Stimulated activated CD8-positive, alpha-beta memory T cell treated with anti-CD3 and anti-CD28 coated beads, Interleukin-12 subunit alpha, Interleukin-12 subunit beta, amount 100 ng/mL, for 1 hour (primary cell): ENCODE data around the gene KLHL29.

ENCODE experiments used
- DNase-seq: peaks from one replicate; pipeline ENCODE4 v3.0.0-alpha.2; 2020; ENCODE audit warnings: low read depth

KLHL29 gene

GRCh38 chr2:23695890-23696751 lies 311.1 kb downstream of the KLHL29 start:
- no peak for DNase-seq

DNA sequence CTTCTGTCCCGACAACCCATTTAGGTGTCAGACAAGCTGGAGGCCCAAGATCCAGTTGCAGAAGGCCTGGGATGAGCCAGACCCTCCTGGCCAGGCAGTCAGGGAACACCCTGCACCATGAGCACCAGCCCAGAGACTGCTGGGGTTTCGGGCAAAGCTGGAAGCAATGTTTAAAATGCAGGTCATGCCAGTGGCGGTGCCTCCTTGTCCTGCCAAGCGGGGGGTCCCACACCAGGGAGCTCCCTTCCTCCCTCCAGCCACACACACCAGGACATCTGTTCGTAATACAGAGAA lies 311.7 kb downstream of the KLHL29 start:
- no peak for DNase-seq

DNA sequence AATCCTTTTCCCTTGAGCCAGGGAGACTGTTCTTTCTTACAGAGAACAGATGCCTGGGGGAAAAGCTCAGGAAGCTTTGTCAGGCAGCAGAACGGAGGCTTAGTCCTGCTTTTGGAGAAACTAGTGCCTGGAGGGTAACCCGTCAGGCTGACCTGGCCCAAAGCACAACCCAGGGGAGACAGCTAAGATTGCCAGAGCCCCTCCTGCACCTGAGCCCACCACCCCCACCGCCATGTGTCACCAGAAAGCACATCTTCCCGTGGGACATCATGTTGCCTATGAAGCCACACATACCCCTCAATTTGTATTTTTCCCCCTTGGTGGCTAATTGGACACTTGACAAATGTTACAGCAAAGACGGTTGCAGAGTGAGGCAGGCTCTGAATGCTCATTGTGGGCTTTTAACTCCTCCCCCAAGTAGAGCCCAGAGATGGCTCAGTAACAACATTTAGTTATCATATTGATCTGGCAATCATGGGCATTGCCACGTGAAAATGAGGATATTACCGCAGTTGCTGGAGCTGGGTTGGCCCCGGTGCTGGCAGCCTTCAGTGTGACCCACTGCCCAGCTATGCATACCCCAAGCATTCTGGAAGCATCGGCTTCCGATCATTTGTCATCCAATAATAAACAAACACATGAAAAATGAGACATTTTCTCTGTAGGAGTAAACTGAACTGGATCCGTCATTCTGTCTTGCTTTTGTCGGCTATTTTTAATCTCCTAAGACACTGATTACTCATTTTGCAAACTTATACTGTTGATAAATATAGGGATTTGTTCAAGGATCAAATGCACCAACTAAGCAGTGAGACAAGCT lies 312.5 kb downstream of the KLHL29 start:
- DNase-seq: no peak

DNA sequence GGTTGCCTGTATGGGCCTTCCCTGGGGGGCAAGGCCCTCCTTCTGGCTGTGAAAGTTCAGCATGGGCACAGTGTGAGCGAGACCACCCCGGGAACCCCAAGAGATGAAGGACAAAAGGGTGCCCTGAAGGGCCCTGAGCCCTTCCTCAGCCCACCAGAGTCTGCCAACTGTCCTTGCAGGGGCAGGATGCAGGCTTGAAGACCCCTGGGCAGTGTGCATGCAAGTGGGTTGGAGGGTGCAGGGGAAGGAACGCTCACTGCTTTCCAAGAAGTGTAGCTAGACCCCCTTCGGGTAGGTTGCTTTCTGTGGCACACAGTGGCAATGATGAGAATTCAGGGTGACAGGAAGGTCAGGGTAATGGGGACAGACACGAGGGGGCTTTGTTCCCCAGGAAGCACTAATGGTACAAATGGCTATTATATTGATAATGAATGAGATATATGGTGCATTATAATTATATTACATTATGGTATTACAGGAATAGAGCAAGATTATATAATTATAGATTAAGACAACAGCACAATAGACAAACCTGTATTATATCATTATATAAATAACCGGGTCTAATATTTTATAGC lies 313.2 kb downstream of the KLHL29 start:
- no peak for DNase-seq

GRCh38 chr2:23698721-23699579 lies 314.0 kb downstream of the KLHL29 start:
- no peak for DNase-seq

GRCh38 chr2:23699580-23699925 lies 314.6 kb downstream of the KLHL29 start:
- no peak for DNase-seq

GRCh38 chr2:23700627-23701026 lies 315.6 kb downstream of the KLHL29 start:
- DNase-seq: no peak

DNA sequence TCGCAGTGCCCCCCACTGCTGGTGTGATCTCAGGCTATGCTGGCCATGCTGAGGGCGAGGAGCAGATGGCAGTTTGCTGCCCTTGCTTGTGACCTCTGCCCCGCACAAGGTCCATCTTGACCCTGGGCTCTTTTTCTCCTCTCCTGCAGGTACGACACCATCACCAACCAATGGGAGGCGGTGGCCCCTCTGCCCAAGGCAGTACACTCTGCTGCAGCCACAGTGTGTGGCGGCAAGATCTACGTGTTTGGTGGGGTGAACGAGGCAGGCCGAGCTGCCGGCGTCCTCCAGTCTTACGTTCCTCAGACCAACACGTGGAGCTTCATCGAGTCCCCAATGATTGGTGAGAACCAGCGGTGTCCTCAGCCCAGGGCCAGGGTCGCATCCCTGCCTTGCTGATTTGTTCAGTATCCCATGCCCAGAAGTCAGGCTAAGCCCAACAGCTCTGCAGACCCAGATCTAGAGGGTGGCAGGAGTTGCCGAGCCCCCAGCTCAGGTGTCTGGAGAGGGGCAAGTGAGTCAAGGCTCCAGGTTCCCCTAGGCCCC lies 318.1 kb downstream of the KLHL29 start:
- no peak for DNase-seq

- DNase-seq: no peak
These were observed 318.8 kb downstream of the KLHL29 start for GRCh38 chr2:23703583-23704385.

DNA sequence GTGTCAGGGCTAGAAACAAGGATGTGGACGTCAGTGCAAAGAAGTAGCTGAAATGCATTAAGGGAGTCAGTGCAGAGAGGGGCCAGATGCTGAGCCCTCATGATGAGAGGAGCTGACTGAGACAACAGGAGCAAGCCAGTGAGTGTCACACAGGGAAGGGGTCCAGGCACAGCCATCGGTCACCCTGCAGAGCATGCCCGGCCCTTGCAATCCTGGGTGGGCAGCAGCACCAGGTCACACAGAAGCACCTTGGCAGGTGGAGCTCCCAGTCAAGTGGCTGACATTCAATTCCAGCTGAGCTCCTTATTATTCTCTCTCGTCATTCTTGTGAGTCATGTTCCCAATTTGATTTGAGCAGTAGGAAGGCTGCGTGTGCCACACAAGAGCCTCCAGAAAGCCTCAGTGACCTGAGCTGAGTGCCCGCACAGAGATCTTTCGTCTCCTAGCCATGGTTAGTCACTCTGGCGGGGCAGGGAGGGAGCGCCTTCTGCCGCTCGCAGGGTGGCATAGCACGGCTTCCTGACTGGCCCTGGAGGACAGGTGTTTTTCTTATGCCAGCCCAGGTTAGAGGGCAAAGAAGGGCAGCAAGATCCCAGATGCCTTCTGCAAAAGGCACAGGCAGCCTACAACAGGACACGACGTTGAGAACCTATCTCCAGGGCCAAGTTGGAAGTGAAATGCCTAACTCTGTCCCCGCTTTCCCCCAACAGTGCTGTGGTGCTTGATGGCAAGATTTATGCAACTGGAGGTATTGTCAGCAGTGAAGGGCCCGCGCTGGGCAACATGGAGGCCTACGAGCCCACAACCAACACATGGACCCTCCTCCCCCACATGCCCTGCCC lies 321.0 kb downstream of the KLHL29 start:
- no peak for DNase-seq

DNA sequence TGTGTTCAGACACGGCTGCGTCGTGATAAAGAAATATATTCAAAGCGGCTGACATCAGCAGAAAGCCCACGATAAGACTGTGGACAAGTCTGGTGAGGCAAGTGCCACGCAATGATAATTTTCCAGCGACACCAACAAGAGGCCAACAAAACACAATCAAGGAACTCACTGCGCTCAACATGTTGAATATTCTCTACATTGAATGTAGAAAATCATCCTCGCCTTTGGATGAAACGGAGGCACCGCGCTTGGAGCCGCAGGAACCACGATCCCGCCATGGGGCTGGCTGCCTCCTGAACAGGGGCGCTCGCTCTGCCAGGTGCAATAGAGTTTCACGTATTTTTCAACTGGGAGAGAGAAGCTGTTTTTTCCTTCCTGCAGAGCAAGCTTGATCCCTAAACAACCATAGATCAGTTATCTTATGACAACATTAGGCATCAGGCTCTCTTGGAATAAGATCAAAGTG lies 321.7 kb downstream of the KLHL29 start:
- no peak for DNase-seq

- DNase-seq: no peak
These were observed 322.1 kb downstream of the KLHL29 start for GRCh38 chr2:23707096-23707495.

DNA sequence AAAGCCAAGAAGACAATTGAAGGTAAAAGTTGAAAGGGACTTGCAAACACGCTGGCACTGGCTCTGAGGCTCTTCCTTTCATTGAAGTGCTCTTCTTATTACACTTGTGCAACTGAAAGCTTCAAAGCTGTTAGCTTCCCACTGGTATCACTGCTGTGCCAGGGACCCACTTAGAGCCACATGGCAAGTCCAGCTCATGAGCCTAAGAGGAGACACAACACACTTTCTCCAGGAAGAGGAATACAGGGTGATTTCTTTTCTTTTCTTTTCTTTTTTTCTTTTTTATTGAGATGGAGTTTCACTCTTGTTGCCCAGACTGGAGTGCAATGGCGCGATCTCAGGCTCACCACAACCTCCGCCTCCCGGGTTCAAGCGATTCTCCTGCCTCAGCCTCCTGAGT lies 323.8 kb downstream of the KLHL29 start:
- DNase-seq: no peak

- no peak for DNase-seq
These were observed 324.3 kb downstream of the KLHL29 start for GRCh38 chr2:23709311-23709710.

GRCh38 chr2:23711979-23712755 lies 327.2 kb downstream of the KLHL29 start:
- no peak for DNase-seq

- no peak for DNase-seq
These were observed 327.8 kb downstream of the KLHL29 start for GRCh38 chr2:23712756-23713151.

GRCh38 chr2:23713351-23713750 lies 328.4 kb downstream of the KLHL29 start:
- DNase-seq: no peak

GRCh38 chr2:23718931-23719700 lies 334.1 kb downstream of the KLHL29 start:
- no peak for DNase-seq
